Small intestine (tissue), 7 donors: ENCODE measurements around the gene MAOA. TPM values are rescaled to one million over a fixed set of nuclear protein-coding genes. Genes with fewer than 3 reads are reported as not detected.

Experiments used
- DNase-seq, 2 donors: peaks; one replicate each; pipeline versions ENCODE4 v3.0.0 to v3.0.0-alpha.2; 2013
- FAIRE-seq: peaks from 2 replicates; lab custom pipeline; 2012; peaks lifted over from hg19 to GRCh38; lab: Jason Lieb, UNC
- H3K27ac ChIP-seq, 3 donors: one replicate each; pipeline ENCODE4 v1.5.1; 2013; ENCODE audit warnings: low read length in 2 of 3, mild to moderate bottlenecking in 2 of 3, control low read depth in 1 of 3, inconsistent platforms in 1 of 3, low read depth in 1 of 3, moderate library complexity in 1 of 3
- H3K27me3 ChIP-seq, 3 donors: one replicate each; pipeline ENCODE4 v1.6.1; 2013; ENCODE audit warnings: low read length in 3 of 3, inconsistent platforms in 1 of 3; ENCODE audit not compliant: control insufficient read depth in 3 of 3, insufficient read depth in 3 of 3
- H3K36me3 ChIP-seq, 3 donors: one replicate each; pipeline ENCODE4 v1.6.1; 2013; ENCODE audit warnings: low read length in 3 of 3, inconsistent platforms in 1 of 3, low read depth in 1 of 3, mild to moderate bottlenecking in 1 of 3, moderate library complexity in 1 of 3; ENCODE audit not compliant: control insufficient read depth in 3 of 3, insufficient read depth in 2 of 3
- H3K4me1 ChIP-seq, 3 donors: one replicate each; pipeline ENCODE4 v1.6.1; 2013; ENCODE audit warnings: low read length in 2 of 3, inconsistent platforms in 1 of 3, low read depth in 1 of 3, mild to moderate bottlenecking in 1 of 3, moderate library complexity in 1 of 3; ENCODE audit not compliant: control insufficient read depth in 3 of 3, insufficient read depth in 2 of 3
- H3K4me3 ChIP-seq, 3 donors: one replicate each; pipeline ENCODE4 v1.5.1; 2013; ENCODE audit warnings: low read length in 3 of 3, control low read depth in 1 of 3, inconsistent platforms in 1 of 3, low read depth in 1 of 3, mild to moderate bottlenecking in 1 of 3, moderate library complexity in 1 of 3
- H3K9me3 ChIP-seq, 2 donors: one replicate each; pipeline ENCODE4 v1.6.1; 2013; ENCODE audit warnings: low read depth in 1 of 2, low read length in 1 of 2; ENCODE audit not compliant: control insufficient read depth in 2 of 2, insufficient read depth in 1 of 2
- WGBS, 3 donors: extraction: QIAGEN DNeasy Blood & Tissue Kit; methylation state at CpG; one replicate each; pipeline ENCODE4 v1.1.7; 2013; 5-methylcytosine and 5-hydroxymethylcytosine counted together
- polyA plus RNA-seq, 4 donors: library from polyadenylated mRNA; stranded (reverse) in 3 of 4; unstranded in 1 of 4; fragments of 200-250 nt in 3 of 4; fragments of 120-200 nt in 1 of 4; gene quantifications; one replicate each; pipeline versions ENCODE4 v1.2.1 to v1.2.3, GENCODE V29; 2013
- donor health status: healthy with polysubstance abuse.
- donor health status: control.
- donor health status: control.
- donor health status: Bipolar disorder and iron deficiency.
- donor health status: healthy.

The MAOA gene
- polyA plus RNA-seq, 4 donors, result 164 to 348 (median 175) TPM

DNA sequence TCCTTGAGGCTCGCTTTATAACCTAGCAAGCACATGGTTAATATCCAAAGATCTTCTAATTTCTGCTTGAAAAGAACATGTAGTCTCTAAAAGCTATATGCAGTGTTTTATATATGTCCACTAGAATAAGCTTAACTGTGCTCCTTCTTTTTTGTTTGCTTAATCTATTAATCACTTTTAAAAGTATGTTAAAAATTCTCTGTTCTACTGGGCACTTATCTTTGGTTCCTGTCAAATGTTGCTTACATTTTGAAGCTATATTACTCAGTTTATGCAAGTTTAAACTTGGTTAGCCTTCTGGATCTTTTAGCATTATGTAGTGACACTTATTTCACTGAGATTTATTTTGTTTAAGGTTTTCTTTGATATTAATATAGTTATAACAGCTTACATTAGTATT is 32.5 kb downstream of the MAOA start:
- Histone ChIP-seq H3K36me3 (peaks cover 0 to 15% (median 2%) of the 10 kb centered on the region in 3 donors), H3K27ac (no peak overlapping the region), H3K4me1 (peaks cover 0 to 5% (median 2%) of the 10 kb centered on the region in 3 donors), H3K9me3 (no peaks in the 10 kb centered on the region), H3K4me3 (no peak overlapping the region), H3K27me3 (no peaks in the 10 kb centered on the region)
- FAIRE-seq (no peak), DNase-seq (no peak)
- WGBS, 3 donors, result 82 to 96% (median 82%) methylated on average over 1 of the region's 1 CpG

DNA sequence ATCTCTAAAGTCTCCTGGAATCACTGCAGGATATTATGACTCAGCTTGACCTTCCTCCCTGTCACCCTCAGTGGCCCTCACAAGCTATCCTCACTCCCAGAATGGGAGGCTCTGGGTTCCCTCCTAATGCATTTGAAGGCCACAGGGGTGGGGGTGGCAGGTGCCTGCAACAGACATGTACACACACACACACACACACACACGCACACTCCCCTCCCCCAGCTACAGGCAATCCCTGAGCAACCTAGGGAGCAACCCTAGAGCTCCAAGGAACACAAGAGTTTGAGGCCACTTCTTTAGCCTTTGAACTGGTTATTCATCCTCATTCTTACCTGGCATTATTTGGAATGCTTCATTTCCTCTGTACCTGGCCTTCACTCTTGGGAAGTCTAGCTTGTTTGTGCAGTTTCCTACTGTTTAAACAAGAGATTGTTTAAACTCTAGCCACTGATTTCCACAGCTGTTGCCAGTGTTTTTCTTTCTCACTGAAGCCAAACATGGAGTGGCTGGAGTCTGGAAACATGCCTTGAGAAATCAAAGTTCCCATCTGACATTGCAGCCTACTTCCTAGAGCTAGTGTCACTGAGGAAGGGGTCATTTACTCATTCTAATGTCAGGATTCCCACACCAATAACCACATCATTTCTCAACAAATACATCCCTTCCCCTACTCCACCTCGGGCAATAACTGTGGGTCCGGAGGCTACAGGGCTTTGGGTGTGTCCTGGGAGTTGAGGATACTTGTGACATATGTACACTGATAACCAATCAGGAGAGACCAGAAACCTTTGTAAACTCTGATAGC is 37.7 kb downstream of the MAOA start:
- DNase-seq (peak in 1 of 2 donors; percentile 31), FAIRE-seq (no peak)
- H3K27ac ChIP-seq, result peak overlapping the region; percentile 22 to 68 (median 67)
- H3K4me3 ChIP-seq, result no peak overlapping the region
- peaks cover 0 to 12% (median 3%) of the 10 kb centered on the region in 3 donors for H3K4me1 ChIP-seq
- no peaks in the 10 kb centered on the region for H3K9me3 ChIP-seq
- H3K36me3 ChIP-seq, result peaks cover 0 to 6% (median 0%) of the 10 kb centered on the region in 3 donors
- no peaks in the 10 kb centered on the region for H3K27me3 ChIP-seq
- 19 to 50% (median 37%) methylated on average over 3 of the region's 3 CpGs for whole genome bisulfite sequencing, 3 donors

DNA sequence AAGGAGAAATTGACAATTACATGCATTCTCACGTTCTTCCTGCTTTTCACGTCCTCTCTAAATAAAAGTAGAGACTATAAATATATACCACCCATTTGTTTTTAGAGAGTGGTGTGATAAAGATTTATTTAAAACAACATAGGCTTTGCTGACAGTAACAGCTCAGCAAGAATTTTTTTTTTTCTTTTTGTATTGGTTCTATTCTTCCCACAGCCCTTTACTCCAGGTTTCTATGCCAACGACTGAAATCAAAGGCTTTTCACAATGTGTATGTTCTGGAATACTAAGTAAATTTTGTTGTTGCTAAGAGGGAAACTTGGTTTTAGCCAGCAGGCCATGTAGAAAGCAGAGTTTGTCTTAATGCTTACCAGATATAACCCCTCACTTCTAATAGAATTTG is 43.4 kb downstream of the MAOA start:
- 47 to 78% (median 57%) methylated on average over 3 of the region's 3 CpGs for WGBS, 3 donors
- H3K9me3 ChIP-seq, result no peaks in the 10 kb centered on the region
- H3K4me1 ChIP-seq, result peaks cover 0 to 26% (median 0%) of the 10 kb centered on the region in 3 donors
- no peaks in the 10 kb centered on the region for H3K27me3 ChIP-seq
- DNase-seq (no peak), FAIRE-seq (no peak)
- peaks cover 0 to 5% (median 0%) of the 10 kb centered on the region in 3 donors for H3K36me3 ChIP-seq
- H3K4me3 ChIP-seq, result no peak overlapping the region
- H3K27ac ChIP-seq, result no peak overlapping the region

DNA sequence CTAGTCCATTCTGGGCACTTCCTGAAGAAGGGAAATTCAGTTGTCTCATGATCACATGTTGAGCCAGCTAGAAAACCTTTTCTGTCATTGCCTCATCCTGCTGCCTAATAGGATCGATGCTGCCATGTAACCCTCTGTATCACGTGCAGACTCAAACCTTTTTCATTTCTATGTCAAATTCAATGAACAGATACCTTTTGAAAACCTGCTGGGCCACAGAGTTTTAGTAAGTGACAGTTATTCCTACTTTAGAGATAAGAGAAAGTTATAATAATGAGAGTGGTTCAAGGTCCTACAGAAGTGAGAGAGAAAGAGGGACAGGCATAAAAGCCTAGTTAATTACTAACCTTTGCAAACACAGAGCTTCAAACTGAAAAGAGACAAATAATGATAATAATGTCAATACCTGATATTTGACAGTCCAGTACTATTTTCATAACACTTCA is 46.0 kb downstream of the MAOA start:
- Histone ChIP-seq H3K27me3 (no peaks in the 10 kb centered on the region), H3K9me3 (no peaks in the 10 kb centered on the region), H3K27ac (peak overlapping the region in 2 of 3 donors; percentile 44 to 48), H3K4me1 (peaks cover 0 to 26% (median 0%) of the 10 kb centered on the region in 3 donors), H3K4me3 (no peak overlapping the region), H3K36me3 (peaks cover 0 to 2% (median 0%) of the 10 kb centered on the region in 3 donors)
- WGBS, 3 donors, result 15 to 59% (median 27%) methylated on average over 2 of the region's 2 CpGs
- FAIRE-seq, result no peak
- DNase-seq, result peak; percentile 38 to 46

DNA sequence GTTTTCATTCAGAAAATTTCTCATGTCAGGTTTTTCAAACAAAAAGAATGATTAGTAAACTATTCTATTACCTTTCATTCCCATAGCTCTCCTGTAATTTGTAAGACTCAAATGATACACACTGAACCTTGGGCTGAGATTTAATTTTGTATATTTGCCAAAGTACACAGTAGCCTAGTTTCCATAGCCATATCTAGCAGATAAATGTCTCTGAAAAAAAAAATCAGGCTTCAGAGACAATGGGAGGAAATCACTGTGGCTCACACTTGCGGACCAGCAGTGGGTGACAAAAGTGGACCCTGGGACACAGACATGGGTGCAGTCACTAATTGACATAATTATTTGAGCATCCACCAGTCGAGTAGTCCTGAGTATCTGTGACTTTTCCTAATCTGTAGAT is 46.6 kb downstream of the MAOA start:
- peak in 1 of 2 donors; percentile 49 for DNase-seq
- no peaks in the 10 kb centered on the region for H3K9me3 ChIP-seq
- H3K4me1 ChIP-seq, result peaks cover 0 to 30% (median 0%) of the 10 kb centered on the region in 3 donors
- H3K36me3 ChIP-seq, result peaks cover 0 to 2% (median 0%) of the 10 kb centered on the region in 3 donors
- H3K4me3 ChIP-seq, result no peak overlapping the region
- 14 to 53% (median 29%) methylated on average over 2 of the region's 2 CpGs for WGBS, 3 donors
- H3K27ac ChIP-seq, result peak overlapping the region; percentile 32 to 83 (median 44)
- H3K27me3 ChIP-seq, result no peaks in the 10 kb centered on the region
- FAIRE-seq, result no peak

DNA sequence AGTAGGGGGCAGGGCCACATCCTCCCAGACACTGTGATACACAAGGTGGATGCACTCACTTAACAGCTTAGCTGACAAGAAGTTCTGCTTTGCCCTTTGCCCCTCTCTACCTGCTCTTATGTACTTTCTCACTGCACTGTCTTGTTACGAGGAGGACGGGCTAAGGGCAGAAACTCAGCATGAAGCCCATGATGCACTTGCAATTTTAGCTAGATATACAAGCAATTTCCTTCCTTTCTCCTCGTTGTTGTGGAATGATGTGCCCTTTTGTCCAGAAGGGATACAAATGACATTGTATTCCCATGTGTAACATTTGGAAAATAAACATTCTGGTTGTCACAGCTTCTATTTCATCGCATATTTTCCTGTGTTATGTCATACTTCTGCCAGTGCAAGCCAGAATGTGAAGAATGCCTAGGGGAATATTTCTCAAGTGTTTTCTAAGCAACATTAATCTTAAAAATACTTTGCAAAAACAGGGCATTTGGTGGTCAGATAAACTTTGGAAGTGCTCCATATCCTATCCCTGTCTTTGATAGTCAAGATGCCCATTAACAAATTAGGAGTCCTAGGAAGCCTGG is 47.2 kb downstream of the MAOA start:
- H3K4me1 ChIP-seq, result peaks cover 0 to 36% (median 0%) of the 10 kb centered on the region in 3 donors
- 22 to 30% (median 25%) methylated on average over 4 of the region's 4 CpGs for WGBS, 3 donors
- peak overlapping the region; percentile 32 to 83 (median 44) for H3K27ac ChIP-seq
- H3K27me3 ChIP-seq, result no peaks in the 10 kb centered on the region
- no peak for FAIRE-seq
- no peak overlapping the region for H3K4me3 ChIP-seq
- no peaks in the 10 kb centered on the region for H3K9me3 ChIP-seq
- peak; percentile 58 to 73 for DNase-seq
- peaks cover 0 to 2% (median 0%) of the 10 kb centered on the region in 3 donors for H3K36me3 ChIP-seq

DNA sequence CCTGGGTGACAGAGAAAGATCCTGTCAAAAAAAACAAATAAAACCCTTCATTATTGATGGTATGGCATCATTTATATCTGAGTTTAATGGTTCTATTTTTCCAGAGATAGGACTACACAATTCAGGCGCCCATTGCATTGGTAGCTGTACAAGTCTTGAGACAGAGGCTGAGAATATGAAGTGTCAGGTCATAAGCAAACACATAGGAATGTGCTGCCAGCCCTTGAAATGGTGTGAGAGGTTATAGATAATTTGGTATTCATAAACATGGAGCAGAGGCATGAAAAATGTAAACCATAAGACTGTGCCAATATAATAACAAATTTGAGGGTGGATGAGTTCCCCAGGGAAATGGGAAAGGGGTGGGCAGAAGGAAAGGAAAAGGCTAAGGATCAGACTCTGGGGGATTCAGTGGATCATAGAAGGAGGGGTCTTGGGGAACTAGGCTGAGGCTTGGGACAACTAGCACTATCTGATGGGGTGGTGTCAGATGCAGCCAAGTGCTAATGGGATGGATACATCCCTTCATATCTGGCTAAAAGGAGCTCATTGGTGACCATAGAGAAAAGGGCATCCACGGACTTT is 50.8 kb downstream of the MAOA start:
- no peak for DNase-seq
- 49 to 84% (median 66%) methylated on average over 2 of the region's 2 CpGs for WGBS, 3 donors
- FAIRE-seq, result no peak
- H3K27ac ChIP-seq, result peak overlapping the region in 2 of 3 donors; percentile 4 to 70
- H3K36me3 ChIP-seq, result no peaks in the 10 kb centered on the region
- H3K4me3 ChIP-seq, result no peak overlapping the region
- peaks cover 0 to 25% (median 0%) of the 10 kb centered on the region in 3 donors for H3K4me1 ChIP-seq
- no peaks in the 10 kb centered on the region for H3K27me3 ChIP-seq
- H3K9me3 ChIP-seq, result no peaks in the 10 kb centered on the region
